Uterus (tissue), 4 donors: Measurements from ENCODE around the gene CCT8. TPM values are rescaled to one million over a fixed set of nuclear protein-coding genes. Genes with fewer than 3 reads are reported as not detected.
A peak's percentile ranks its signal among the peaks of the same experiment; 100 is the strongest.

Experiments used
- DNase-seq, 2 donors: peaks; one replicate each; pipeline ENCODE4 v3.0.0-alpha.2; 2019 to 2020
- H3K27ac ChIP-seq, 2 donors: fragments of 200-600 bp; sonication (generic); 1 replicate in 1 of 2; 2 replicates in 1 of 2; pipeline ENCODE4 v1.5.1; 2016 to 2018
- H3K27me3 ChIP-seq, 2 donors: fragments of 200-600 bp; sonication (generic); one replicate each; pipeline ENCODE4 v1.5.1; 2018 to 2019; ENCODE audit warnings: control low read depth in 1 of 2
- H3K36me3 ChIP-seq, 2 donors: fragments of 200-600 bp; sonication (generic); one replicate each; pipeline ENCODE4 v1.5.1; 2019; ENCODE audit warnings: control low read depth in 1 of 2
- H3K4me1 ChIP-seq, 2 donors: fragments of 200-600 bp; sonication (generic); one replicate each; pipeline ENCODE4 v1.5.1; 2018 to 2019; ENCODE audit warnings: control low read depth in 1 of 2
- H3K4me3 ChIP-seq, 2 donors: fragments of 200-600 bp; sonication (generic); 1 replicate in 1 of 2; 2 replicates in 1 of 2; pipeline ENCODE4 v1.5.1; 2018 to 2019; ENCODE audit warnings: mild to moderate bottlenecking in 1 of 2
- H3K9me3 ChIP-seq, 2 donors: fragments of 200-600 bp; sonication (generic); one replicate each; pipeline ENCODE4 v1.5.1; 2019; ENCODE audit warnings: control low read depth in 1 of 2
- POLR2A ChIP-seq, 2 donors: fragments of 450-650 bp; IDR thresholded peaks; one replicate each; pipeline ENCODE4 v1.6.1; 2016; ENCODE audit warnings: antibody characterized with exemption in 2 of 2, mild to moderate bottlenecking in 1 of 2, moderate library complexity in 1 of 2
- intact Hi-C: fragments of 100-400 bp; cut with DNase I; formaldehyde crosslinking; loops from one replicate; pipeline ENCODE4 v1.15.1; 2023; ENCODE audit warnings: low total_unique reads
- total RNA-seq, 4 donors: library from RNA; depleted of rRNA in 3 of 4; stranded (reverse); fragments of >200 nt in 3 of 4; gene quantifications; one replicate each; pipeline versions ENCODE4 v1.1.0 to v1.2.4, GENCODE V29; 2014 to 2023
- TF ChIP-seq, protein P1 (sequence below), 4 experiments: fragments of 200-600 bp in 2 of 4; fragments of 450-650 bp in 2 of 4; sonication (generic) in 2 of 4; IDR thresholded peaks; one replicate each; pipeline ENCODE4 v1.5.1; 2016 to 2019; ENCODE audit warnings: antibody characterized with exemption in 4 of 4, mild to moderate bottlenecking in 2 of 4, moderate library complexity in 1 of 4
- donor health status: DM: yes; HTN: yes; CAD: no.

The CCT8 gene
- total RNA-seq, 4 donors from 2014 or later: 34.6 to 186 (median 115) TPM

DNA sequence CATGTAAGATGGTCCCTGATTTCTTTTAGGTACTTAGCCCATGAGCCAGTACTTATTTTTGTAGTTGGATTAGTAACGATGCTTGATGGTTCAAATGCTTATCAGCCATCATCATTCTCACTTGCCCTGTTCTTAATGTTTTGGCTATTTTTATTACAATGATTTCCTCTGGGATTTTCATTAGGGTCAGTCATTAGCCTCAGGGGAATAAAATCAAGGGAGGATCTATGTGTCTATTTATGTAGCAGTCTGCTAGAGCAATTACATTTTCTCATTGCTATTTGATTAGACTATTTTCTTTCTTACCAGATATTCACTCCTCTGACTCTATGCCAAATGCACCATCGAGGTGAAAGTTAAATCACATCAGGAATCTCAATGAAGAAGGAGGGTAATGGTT, 10.9 kb upstream of the CCT8 start:
- H3K4me3 ChIP-seq: no peak overlapping the region
- H3K27ac ChIP-seq: no peak overlapping the region
- no peak for DNase-seq
- H3K9me3 ChIP-seq: no peaks in the 10 kb centered on the region
- intact Hi-C loops: no loop called here
- no peaks in the 10 kb centered on the region for H3K27me3 ChIP-seq
- no peak for TF ChIP-seq POLR2A (IDR thresholded peaks at IDR 0.05)
- TF ChIP-seq, protein P1, sequence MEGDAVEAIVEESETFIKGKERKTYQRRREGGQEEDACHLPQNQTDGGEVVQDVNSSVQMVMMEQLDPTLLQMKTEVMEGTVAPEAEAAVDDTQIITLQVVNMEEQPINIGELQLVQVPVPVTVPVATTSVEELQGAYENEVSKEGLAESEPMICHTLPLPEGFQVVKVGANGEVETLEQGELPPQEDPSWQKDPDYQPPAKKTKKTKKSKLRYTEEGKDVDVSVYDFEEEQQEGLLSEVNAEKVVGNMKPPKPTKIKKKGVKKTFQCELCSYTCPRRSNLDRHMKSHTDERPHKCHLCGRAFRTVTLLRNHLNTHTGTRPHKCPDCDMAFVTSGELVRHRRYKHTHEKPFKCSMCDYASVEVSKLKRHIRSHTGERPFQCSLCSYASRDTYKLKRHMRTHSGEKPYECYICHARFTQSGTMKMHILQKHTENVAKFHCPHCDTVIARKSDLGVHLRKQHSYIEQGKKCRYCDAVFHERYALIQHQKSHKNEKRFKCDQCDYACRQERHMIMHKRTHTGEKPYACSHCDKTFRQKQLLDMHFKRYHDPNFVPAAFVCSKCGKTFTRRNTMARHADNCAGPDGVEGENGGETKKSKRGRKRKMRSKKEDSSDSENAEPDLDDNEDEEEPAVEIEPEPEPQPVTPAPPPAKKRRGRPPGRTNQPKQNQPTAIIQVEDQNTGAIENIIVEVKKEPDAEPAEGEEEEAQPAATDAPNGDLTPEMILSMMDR (IDR thresholded peaks at IDR 0.05): no peak
- H3K36me3 ChIP-seq: no peaks in the 10 kb centered on the region
- H3K4me1 ChIP-seq: no peaks in the 10 kb centered on the region

DNA sequence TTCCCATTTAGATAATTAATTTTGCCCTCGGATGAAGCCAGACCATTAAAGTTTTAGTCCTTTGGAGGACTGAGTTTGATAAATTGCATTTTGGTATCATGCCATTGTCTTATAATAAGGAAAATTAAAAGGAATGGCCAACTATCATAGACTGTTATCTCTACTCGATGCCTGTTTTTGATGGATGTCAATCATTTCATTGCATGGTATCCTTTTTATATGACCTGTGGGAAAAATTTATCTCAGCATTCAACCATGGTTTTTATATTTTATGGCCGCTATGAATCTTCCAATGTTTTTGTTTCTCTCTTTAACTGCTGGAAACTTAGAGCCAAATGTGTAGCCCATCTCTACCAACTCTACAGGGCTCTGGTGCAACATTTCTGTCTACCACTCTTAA, 9.9 kb upstream of the CCT8 start:
- no peak overlapping the region for H3K27ac ChIP-seq
- TF ChIP-seq, protein P1 (IDR thresholded peaks at IDR 0.05): no peak
- TF ChIP-seq POLR2A (IDR thresholded peaks at IDR 0.05): no peak
- no peaks in the 10 kb centered on the region for H3K36me3 ChIP-seq
- H3K9me3 ChIP-seq: no peaks in the 10 kb centered on the region
- no peak overlapping the region for H3K4me3 ChIP-seq
- intact Hi-C loops: no loop called here
- H3K4me1 ChIP-seq: no peaks in the 10 kb centered on the region
- no peaks in the 10 kb centered on the region for H3K27me3 ChIP-seq
- no peak for DNase-seq

DNA sequence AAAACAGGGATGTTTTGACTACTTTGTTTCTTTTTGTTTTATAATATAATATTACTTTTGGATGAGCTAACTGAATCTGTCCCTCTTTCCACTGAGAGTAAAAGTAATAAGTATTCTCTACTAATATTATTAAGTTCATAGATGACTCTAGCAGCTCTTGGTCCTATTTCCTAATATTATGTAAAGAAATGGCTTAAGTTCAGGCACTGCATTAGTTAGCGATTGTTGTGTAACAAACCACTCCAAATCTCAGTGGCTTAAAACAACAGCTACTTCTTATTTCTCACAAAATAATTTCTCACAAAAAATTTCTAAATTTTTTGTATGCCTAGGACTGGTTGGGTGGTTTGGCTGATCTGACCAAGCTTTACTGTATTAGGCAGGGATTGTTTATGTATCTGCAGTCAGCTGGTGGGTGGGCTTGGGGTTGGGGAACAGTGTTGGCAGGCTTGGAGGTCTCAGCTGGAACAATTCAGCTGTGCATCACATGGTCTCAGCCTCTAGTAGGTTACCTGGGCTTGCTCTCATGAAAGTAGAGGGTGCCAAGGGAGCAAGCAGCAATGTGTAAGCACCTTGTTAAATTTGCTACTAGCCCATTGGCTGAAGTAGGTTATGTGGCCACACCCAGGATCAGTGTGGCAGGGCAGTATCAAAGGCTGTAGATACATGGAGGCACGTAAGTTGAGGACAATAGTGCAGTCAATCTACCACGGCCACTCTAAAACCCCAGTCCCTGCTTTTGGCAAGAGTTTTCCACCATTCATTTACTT, 8.8 kb upstream of the CCT8 start:
- DNase-seq: no peak
- H3K27me3 ChIP-seq: no peaks in the 10 kb centered on the region
- TF ChIP-seq POLR2A (IDR thresholded peaks at IDR 0.05): no peak
- H3K4me1 ChIP-seq: no peaks in the 10 kb centered on the region
- H3K9me3 ChIP-seq: no peaks in the 10 kb centered on the region
- no peak overlapping the region for H3K4me3 ChIP-seq
- H3K27ac ChIP-seq: no peak overlapping the region
- H3K36me3 ChIP-seq: no peaks in the 10 kb centered on the region
- intact Hi-C loops: no loop called here

DNA sequence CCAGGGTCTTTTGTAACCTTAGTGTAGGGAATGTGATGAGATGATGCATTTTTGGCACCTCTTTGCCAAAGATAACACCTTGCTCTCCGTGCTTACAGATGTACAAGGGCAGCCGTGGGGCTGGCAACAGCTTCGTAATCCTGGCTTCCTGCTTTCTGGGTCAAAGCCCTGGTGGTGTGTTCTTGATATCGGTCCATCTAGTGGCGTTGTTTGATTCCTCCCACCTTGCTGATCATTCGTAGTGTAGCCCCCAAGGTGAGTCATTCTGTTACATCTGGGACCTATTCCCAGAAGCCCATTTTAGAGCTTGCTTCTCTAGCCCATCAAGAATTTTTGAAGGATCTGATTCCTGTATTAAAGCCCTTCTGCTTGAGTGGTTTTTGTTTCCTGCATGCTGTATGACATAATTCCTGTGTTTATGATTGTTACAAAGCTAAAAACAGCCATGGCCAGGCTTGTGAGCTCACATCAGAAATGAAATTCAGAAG, 7.0 kb upstream of the CCT8 start:
- TF ChIP-seq, protein P1 (IDR thresholded peaks at IDR 0.05): no peak
- no peak for TF ChIP-seq POLR2A (IDR thresholded peaks at IDR 0.05)
- H3K9me3 ChIP-seq: no peaks in the 10 kb centered on the region
- H3K4me1 ChIP-seq: no peaks in the 10 kb centered on the region
- no peaks in the 10 kb centered on the region for H3K36me3 ChIP-seq
- H3K4me3 ChIP-seq: no peak overlapping the region
- no peaks in the 10 kb centered on the region for H3K27me3 ChIP-seq
- intact Hi-C loops: no loop called here
- peak overlapping the region; percentile 21 to 46 for H3K27ac ChIP-seq
- no peak for DNase-seq

DNA sequence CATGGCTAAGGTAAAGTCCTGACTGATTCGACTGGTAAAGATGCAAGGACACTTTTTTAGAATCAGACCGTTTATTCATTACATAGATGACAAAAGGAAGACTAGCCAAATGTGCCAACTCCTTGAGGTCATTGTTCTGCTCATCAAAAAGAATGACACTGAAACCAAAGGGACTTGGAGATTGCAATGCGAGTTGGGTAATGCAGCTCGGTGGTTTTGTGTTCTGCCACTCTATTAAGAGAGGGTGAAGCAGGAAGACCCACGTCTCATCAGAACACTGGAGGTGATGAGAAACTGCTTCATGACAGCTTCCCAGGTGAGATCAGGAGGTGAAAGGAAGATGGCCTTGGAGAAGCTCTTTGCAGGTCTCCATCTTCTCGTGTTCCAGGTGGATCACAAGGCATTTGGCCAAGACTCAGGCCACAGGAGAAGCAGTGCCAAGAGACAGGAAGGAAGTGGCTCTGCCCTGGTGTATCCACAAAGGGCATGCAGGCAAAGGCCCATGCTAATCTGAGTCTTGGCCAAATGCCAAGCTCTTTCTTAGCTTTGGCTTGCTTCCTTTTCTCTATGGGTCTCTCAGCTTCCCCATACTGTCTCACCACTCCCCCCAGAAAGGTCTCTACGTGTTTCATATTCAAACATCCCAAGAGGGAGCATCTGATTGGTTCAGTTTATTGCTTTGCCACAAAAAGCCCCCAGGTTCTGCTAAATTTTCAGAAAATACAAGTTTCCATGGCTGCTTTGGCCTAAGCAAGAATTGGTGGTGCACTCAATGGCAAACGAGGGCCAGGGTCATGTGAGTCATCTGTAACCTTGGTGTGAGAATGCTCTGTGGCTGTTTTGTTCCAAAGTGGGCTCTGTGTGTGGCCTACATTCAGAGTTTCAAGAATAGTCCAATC, 5.7 kb upstream of the CCT8 start:
- H3K4me3 ChIP-seq: no peak overlapping the region
- no peaks in the 10 kb centered on the region for H3K4me1 ChIP-seq
- H3K27ac ChIP-seq: no peak overlapping the region
- H3K9me3 ChIP-seq: no peaks in the 10 kb centered on the region
- intact Hi-C loops: no loop called here
- H3K27me3 ChIP-seq: no peaks in the 10 kb centered on the region
- H3K36me3 ChIP-seq: no peaks in the 10 kb centered on the region
- DNase-seq: no peak
- TF ChIP-seq POLR2A (IDR thresholded peaks at IDR 0.05): no peak
- TF ChIP-seq, protein P1 (IDR thresholded peaks at IDR 0.05): no peak
